GM12878 (cell line): ENCODE results near the gene SNX33. TPM values are rescaled to one million over a fixed set of nuclear protein-coding genes. Genes with fewer than 3 reads are reported as not detected.

Experiments used
- ATAC-seq: fragments of 200-7000 bp; cut with Tn5 transposase; 3 replicates; pipeline ENCODE4 v1.9.1; 2020; ENCODE audit warnings: mild to moderate bottlenecking, moderate library complexity
- BruUV-seq: library from RNA; stranded (reverse); fragments of 400-500 nt; replicated peaks from 2 replicates; lab custom pipeline; 2021; lab: Mats Ljungman, UMichigan
- CTCF ChIA-PET: fragments of 300-600 bp; sonication (Branson Sonifier 250); formaldehyde crosslinking; extraction: SDS; loops from one replicate; lab custom pipeline; 2021; ENCODE audit warnings: inconsistent platforms; lab: Yijun Ruan, JAX
- POLR2A ChIA-PET: fragments of 350-600 bp; formaldehyde crosslinking; extraction: SDS; loops from one replicate; lab custom pipeline; 2021; ENCODE audit warnings: inconsistent platforms; lab: Charles Lee
- RAD21 ChIA-PET: fragments of 300-600 bp; sonication (Branson Sonifier 250); formaldehyde crosslinking; loops from one replicate; lab custom pipeline; 2023; ENCODE audit warnings: antibody characterized with exemption; ENCODE audit not compliant: unreplicated experiment; lab: Charles Lee
- SMC1A ChIA-PET: fragments of 300-600 bp; sonication (Branson Sonifier 250); formaldehyde crosslinking; loops from one replicate; lab custom pipeline; 2023; ENCODE audit not compliant: unreplicated experiment, uncharacterized antibody; lab: Charles Lee
- DNase-seq: peaks from one replicate; pipeline ENCODE4 v3.0.0-alpha.2; 2011; ENCODE audit warnings: low read depth, low spot score
- FAIRE-seq: peaks from 3 replicates; lab custom pipeline; 2011; peaks lifted over from hg19 to GRCh38; lab: Jason Lieb, UNC
- H2AFZ ChIP-seq: 2 replicates; pipeline ENCODE4 v1.6.0; 2011; ENCODE audit warnings: low read depth, low read length, control low read depth; ENCODE audit not compliant: control insufficient read depth
- H3K27ac ChIP-seq: 2 replicates; pipeline ENCODE4 v1.5.1; 2011; ENCODE audit warnings: control low read depth; ENCODE audit not compliant: control insufficient read depth, insufficient read depth
- H3K27me3 ChIP-seq, 2 experiments: replicated peaks in 1 of 2; 2 replicates each; pipeline versions ENCODE4 v1.6.0 to v1.6.1; 2011; ENCODE audit warnings: low read length in 1 of 2; ENCODE audit not compliant: control insufficient read depth in 2 of 2, insufficient read depth in 2 of 2
- H3K36me3 ChIP-seq, 2 experiments: 2 replicates each; pipeline ENCODE4 v1.5.1; 2011; ENCODE audit warnings: low read length in 1 of 2; ENCODE audit not compliant: control insufficient read depth in 2 of 2, insufficient read depth in 2 of 2
- H3K4me1 ChIP-seq: 2 replicates; pipeline ENCODE4 v1.6.1; 2011; ENCODE audit warnings: mild to moderate bottlenecking, low read length, moderate library complexity, mixed read lengths; ENCODE audit not compliant: control insufficient read depth, insufficient read depth
- H3K4me2 ChIP-seq: 2 replicates; pipeline ENCODE4 v1.6.0; 2011; ENCODE audit warnings: control low read depth; ENCODE audit not compliant: control insufficient read depth, insufficient read depth
- H3K4me3 ChIP-seq: fragments of 200-600 bp; sonication (generic); 2 replicates; pipeline ENCODE4 v1.5.1; 2016
- H3K79me2 ChIP-seq: 2 replicates; pipeline ENCODE4 v1.6.0; 2011; ENCODE audit warnings: low read length; ENCODE audit not compliant: control insufficient read depth, insufficient read depth
- H3K9ac ChIP-seq: 2 replicates; pipeline ENCODE4 v1.8.0; 2011; ENCODE audit warnings: low read length, control low read depth, mixed read lengths; ENCODE audit not compliant: control insufficient read depth, insufficient read depth
- H3K9me3 ChIP-seq: replicated peaks from 3 replicates; pipeline ENCODE4 v1.5.1; 2011; ENCODE audit warnings: mild to moderate bottlenecking, low read length; ENCODE audit not compliant: control insufficient read depth, insufficient read depth
- H4K20me1 ChIP-seq: 2 replicates; pipeline ENCODE4 v1.6.0; 2011; ENCODE audit not compliant: control insufficient read depth, insufficient read depth
- ATF2 ChIP-seq: IDR thresholded peaks from 2 replicates; pipeline ENCODE4 v1.6.1; 2012; ENCODE audit warnings: low read length, inconsistent platforms
- BACH1 ChIP-seq: fragments of 450-650 bp; IDR thresholded peaks from 2 replicates; pipeline ENCODE4 v1.6.1; 2017; ENCODE audit warnings: mild to moderate bottlenecking, borderline replicate concordance
- BCLAF1 ChIP-seq: fragments of 450-650 bp; IDR thresholded peaks from 2 replicates; pipeline ENCODE4 v1.6.1; 2017; ENCODE audit warnings: antibody characterized with exemption, mild to moderate bottlenecking, moderate library complexity
- BHLHE40 ChIP-seq, 2 experiments: fragments of 450-650 bp in 1 of 2; IDR thresholded peaks; 2 replicates each; pipeline ENCODE4 v1.6.1; 2011 to 2017; ENCODE audit warnings: low read depth in 2 of 2, borderline replicate concordance in 1 of 2, improper control_type of control experiment in 1 of 2, low read length in 1 of 2, mild to moderate bottlenecking in 1 of 2
- E2F8 ChIP-seq: fragments of 450-650 bp; IDR thresholded peaks from 2 replicates; pipeline ENCODE4 v1.6.1; 2018; ENCODE audit warnings: mild to moderate bottlenecking, low read depth, moderate library complexity; ENCODE audit not compliant: partially characterized antibody
- EZH2 ChIP-seq: IDR thresholded peaks from 2 replicates; pipeline ENCODE4 v1.6.1; 2012; ENCODE audit warnings: low read depth, mild to moderate bottlenecking, control low read depth, inconsistent platforms, low read length, borderline replicate concordance; ENCODE audit not compliant: control insufficient read depth
- HCFC1 ChIP-seq: fragments of 150-350 bp; IDR thresholded peaks from 2 replicates; pipeline ENCODE4 v1.6.1; 2014; ENCODE audit warnings: low read length
- MEF2B ChIP-seq: fragments of 450-650 bp; IDR thresholded peaks from 2 replicates; pipeline ENCODE4 v1.6.1; 2018; ENCODE audit warnings: mild to moderate bottlenecking, moderate library complexity; ENCODE audit not compliant: partially characterized antibody, poor library complexity, severe bottlenecking
- PML ChIP-seq: IDR thresholded peaks from 2 replicates; pipeline ENCODE4 v1.6.1; 2012; ENCODE audit warnings: low read length, inconsistent platforms
- WRNIP1 ChIP-seq: IDR thresholded peaks from 2 replicates; pipeline ENCODE4 v1.6.1; 2011; ENCODE audit warnings: low read depth, low read length, improper control_type of control experiment, borderline replicate concordance
- ZNF622 ChIP-seq: fragments of 450-650 bp; IDR thresholded peaks from 2 replicates; pipeline ENCODE4 v1.6.1; 2017; ENCODE audit warnings: mild to moderate bottlenecking, inconsistent platforms
- in situ Hi-C: fragments of 300-500 bp; cut with MboI; formaldehyde crosslinking; loops from 9 replicates; pipeline ENCODE4 v1.14.3; 2018; ENCODE audit warnings: mixed read lengths
- intact Hi-C: fragments of 100-400 bp; cut with micrococcal nuclease; formaldehyde crosslinking; loops from one replicate; pipeline ENCODE4 v1.14.2; 2022; ENCODE audit not compliant: unreplicated experiment
- polyA plus RNA-seq, 11 experiments: library from polyadenylated mRNA; depleted of rRNA in 4 of 11; unstranded in 6 of 11; stranded (reverse) in 5 of 11; fragments of >200 nt; fragmentation: Nextera tagmentation in 4 of 11; fragmentation: Illumina TruSeq in 1 of 11; extraction: Ambion mirVana in 4 of 11; extraction: Trizol in 1 of 11; gene quantifications; 1 replicate in 1 of 11; 2 replicates in 10 of 11; pipeline versions ENCODE4 v1.2.1 to v1.2.3, GENCODE V29; 2011 to 2016; ENCODE audit warnings: inconsistent platforms in 2 of 11, missing spikeins in 2 of 11, low read depth in 1 of 11
- total RNA-seq, 4 experiments: library from RNA; depleted of rRNA in 3 of 4; stranded (reverse); fragments of >200 nt in 3 of 4; fragmentation: Illumina TruSeq in 1 of 4; extraction: Trizol in 1 of 4; gene quantifications; 2 replicates each; pipeline versions ENCODE4 v1.2.1 to v1.2.3, GENCODE V29; 2013 to 2021

Gene SNX33
- total and polyA plus RNA-seq, 10 of the 15 experiments (the other 5 are each of a cell fraction or from before 2014, with no cell fraction given) = 0.13 to 1.9 (median 0.55) TPM

GRCh38 chr15:75616766-75617165 lies 30.9 kb upstream of the SNX33 start:
- ChIA-PET SMC1A (no interaction called here), POLR2A (interaction anchor here (0.9 kb wide), 1 partner anchor 17 kb away, joined by 3 read pairs; no protein-coding TSS in a partner anchor), CTCF (no interaction called here), RAD21 (no interaction called here)
- no peaks in the 10 kb centered on the region for H3K27me3 ChIP-seq
- in situ Hi-C loops (no loop called here), intact Hi-C loops (no loop called here)
- H3K4me3 ChIP-seq = no peak overlapping the region
- TF ChIP-seq EZH2 = no peak
- no peak for TF ChIP-seq BCLAF1
- TF ChIP-seq E2F8 = no peak
- no peak for TF ChIP-seq WRNIP1
- no peak for TF ChIP-seq HCFC1
- no peak for TF ChIP-seq PML
- no peak for TF ChIP-seq BHLHE40 (IDR thresholded peaks at IDR 0.05; ENCODE audit: borderline replicate concordance in 1 of 2, low read depth in 2 of 2, low read length in 1 of 2)
- TF ChIP-seq ZNF622 = no peak
- TF ChIP-seq ATF2 = no peak
- TF ChIP-seq MEF2B = no peak
- TF ChIP-seq BACH1 = no peak
- no peaks in the 10 kb centered on the region for H3K9me3 ChIP-seq
- FAIRE-seq (no peak), DNase-seq (no peak), ATAC-seq (no peak)
- H3K36me3 ChIP-seq = peaks cover 6 to 26% of the 10 kb centered on the region in 2 experiments; a peak in 3 of 4 replicates
- H3K27ac ChIP-seq = no peak overlapping the region
- no peak overlapping the region for H3K9ac ChIP-seq
- H3K4me1 ChIP-seq = no peaks in the 10 kb centered on the region
- H3K79me2 ChIP-seq = no peaks in the 10 kb centered on the region
- H3K4me2 ChIP-seq = no peak overlapping the region
- no peak overlapping the region for H2AFZ ChIP-seq
- TSS peak; percentile 49 for BruUV-seq
- H4K20me1 ChIP-seq = no peaks in the 10 kb centered on the region
